NCI-H82 treated with DMSO at 0.1 percent for 48 hours (cell line): ENCODE measurements around the gene GPR151.

ENCODE experiments used
- DNase-seq: peaks from one replicate; lab custom pipeline; 2025; ENCODE audit not compliant: unreplicated experiment; lab: John Stamatoyannopoulos, UW

GPR151 gene

GRCh38 chr5:146521403-146522106 is 5.6 kb upstream of the GPR151 start:
- DNase-seq: no peak

GRCh38 chr5:146520731-146521130 is 4.7 kb upstream of the GPR151 start:
- DNase-seq: no peak

GRCh38 chr5:146519554-146519953 is 3.6 kb upstream of the GPR151 start:
- no peak for DNase-seq

GRCh38 chr5:146515473-146516150 is 378 bp downstream of the GPR151 start:
- DNase-seq: no peak

- no peak for DNase-seq
Observed at GRCh38 chr5:146514575-146514974, 1.4 kb downstream of the GPR151 start.

GRCh38 chr5:146513462-146513861 is 2.5 kb downstream of the GPR151 start:
- DNase-seq: no peak

DNA sequence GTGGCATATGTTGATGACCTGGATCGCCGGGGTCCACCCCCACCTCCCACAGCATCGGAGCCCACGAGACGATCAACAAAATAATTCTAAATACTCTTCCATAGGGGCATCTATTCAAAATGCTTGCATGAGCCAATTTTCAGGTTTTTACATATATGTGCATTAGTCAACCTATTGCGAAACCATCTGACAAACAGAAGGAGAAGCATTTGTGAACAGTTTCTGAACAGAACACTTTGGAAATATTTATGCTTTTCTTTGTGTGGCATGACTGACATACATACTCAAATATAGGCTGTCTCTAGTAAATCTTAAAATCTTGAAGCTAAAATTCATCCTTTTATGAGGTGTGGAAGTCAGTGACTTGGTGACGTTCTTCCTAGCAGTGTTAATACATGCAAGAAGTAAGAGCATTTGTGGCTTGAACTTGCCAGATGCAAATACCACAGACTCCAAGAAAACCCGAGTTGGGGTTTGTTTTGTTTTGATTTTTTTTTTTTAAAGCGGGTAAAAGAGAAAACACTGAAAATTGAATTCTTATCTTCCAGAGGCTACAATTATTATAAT is 5.3 kb downstream of the GPR151 start:
- no peak for DNase-seq

GRCh38 chr5:146507428-146507827 is 8.6 kb downstream of the GPR151 start:
- DNase-seq: no peak

DNA sequence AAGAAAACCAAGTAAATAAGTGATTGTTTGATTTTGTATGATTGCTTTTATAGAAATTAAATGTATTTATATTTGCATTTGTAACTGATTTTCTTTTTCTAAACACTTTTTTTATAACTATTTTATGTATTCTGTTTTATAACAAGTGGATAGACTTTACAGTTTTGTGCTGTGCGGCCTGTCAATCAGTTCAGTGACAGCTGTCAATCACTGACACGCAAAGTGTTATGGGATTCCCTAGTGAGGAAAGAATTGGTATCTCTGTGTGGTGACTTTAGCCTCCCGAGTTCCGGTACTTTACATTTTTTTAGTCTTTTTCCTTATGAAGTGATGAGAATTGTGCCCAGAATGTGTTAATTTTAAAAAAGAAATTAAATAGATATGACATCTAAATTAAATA is 16.3 kb downstream of the GPR151 start:
- DNase-seq: no peak

DNA sequence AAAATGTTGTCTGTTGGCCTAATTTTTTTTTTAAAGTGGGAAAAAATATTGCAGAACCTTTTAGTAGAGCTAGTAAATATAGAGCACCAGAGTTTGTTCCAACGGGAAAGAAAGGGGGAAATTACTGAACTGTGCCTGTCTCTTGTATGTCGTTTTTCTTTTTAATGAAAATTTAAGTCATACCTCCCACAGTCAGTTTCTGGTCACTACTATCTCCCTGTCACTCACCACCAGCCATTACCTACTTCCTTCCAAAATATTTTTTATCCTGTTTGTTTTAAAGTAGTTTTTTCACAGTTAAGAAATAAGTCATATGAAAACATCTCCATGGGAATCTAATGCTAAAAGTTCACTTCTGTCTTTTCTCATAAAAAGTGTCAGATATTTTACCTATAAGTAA is 21.3 kb downstream of the GPR151 start:
- DNase-seq: no peak

DNA sequence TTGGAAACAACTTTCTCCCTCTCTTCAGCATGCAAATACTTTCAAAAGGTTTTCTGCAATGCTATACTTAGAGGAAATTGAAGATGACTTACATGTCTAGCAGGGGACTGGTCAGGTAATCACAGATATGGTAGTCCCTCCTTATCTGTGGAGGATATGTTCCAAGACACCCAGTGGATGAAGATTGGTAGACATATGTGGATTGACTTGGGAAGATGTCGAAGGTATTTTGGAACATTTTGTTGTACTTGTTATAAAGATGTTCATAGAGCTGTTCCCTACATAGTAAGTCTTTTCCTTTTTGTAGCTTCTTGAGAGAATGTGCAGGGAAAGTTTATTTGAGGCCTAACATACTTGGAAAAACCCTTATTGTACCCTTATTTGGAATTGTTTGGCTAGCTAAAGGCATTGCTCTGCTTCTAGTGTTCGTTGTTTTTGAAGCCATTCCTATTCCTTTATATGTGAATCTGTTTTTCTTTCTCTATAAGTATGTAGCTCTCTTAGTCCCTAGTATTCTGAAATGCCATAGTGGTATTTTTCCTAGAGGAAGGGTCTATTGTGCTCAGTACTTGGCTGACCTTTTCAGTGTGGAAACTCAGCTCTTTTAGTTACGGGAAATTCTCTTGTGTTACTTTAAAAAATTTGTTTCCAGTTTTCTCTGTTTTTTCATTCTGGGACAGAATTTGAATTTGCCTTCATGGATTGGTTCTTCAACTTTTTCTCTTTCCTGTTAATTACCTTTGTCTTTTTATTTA is 25.7 kb downstream of the GPR151 start:
- DNase-seq: no peak

DNA sequence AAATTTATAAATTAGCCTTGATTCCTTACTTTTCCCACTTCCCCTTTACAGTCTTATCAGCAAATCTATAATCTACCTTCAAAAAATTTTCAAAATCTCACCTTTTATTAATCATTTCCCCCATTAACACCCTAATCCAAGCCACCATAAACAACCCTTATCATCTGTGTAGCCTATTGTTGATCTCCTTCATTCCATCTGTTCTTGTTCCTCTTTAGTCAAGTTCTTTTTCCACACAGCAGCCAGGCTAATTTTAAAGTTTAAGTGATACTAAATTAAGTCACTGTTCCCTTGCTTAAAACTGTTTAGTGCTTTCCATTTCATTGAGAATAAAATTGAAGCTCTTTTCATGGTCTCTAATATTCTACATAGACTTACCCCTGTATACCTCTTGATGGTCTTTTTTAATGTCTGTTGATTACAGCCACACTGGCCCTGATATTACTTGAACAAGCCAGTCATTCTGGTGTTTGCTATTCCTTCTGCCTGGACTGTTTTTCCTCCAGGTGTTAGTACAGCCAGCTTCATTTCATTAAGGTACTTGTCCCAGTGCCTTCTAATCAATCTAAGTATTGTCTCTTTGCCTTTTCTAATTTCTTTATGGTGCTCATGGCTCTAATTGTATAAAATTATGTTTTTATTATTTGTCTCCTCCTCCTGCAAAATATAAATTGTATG is 31.1 kb downstream of the GPR151 start:
- no peak for DNase-seq

DNA sequence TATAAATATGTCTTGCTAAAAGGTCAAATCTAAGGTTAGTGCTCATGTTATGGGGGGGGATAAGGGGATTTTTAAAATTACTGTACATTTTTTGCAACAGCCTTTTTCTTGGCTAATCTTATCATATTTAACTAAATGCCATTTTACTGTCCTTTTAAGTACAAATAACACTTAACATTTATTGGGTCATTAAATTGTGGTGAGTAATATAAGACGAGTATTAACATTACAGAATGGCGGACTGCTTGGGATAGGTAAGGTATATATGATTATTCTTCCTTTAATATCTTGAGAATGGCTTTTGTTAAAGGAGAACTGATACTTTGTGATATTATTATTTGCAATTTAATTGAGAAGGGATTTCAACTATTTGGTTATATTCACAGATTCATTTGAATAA is 33.2 kb downstream of the GPR151 start:
- DNase-seq: no peak

DNA sequence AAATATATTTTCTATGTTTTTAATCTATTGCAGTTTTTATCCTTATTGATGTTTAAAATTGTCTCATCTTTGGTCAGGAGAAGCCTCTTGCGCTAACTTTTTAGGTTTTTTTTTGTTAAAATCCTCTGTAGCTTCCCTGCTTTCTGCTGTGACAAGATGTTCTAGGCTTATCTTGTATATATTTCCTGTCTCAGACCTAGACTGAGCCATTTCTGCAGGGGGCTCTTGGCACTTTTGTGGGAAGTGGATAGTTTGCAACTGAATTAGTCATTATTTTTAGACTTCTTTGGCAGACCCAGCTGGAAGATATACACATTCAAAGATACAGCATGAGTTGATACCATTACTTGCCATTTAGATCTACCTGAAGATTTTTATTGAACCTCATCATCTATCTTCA is 40.1 kb downstream of the GPR151 start:
- DNase-seq: no peak

- no peak for DNase-seq
Observed at GRCh38 chr5:146475190-146475780, 40.7 kb downstream of the GPR151 start.

DNA sequence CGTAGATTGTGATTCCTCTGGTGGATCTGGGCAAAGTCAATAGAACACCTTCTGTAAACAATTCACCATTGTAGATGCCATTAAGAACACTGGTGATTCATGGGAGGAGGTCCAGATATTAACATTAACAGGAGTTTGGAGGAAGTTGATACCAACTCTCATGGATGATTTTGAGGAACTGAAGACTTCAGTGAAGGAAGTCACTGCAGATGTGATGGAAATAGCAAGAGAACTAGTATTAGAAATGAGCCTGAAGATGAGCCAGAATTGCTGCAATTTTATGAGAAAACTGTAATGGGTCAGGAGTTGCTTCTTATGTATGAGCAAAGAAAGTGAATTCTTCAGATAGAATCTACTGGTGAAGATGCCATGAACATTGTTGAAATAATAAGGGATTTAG is 41.9 kb downstream of the GPR151 start:
- no peak for DNase-seq

- DNase-seq: no peak
Observed at GRCh38 chr5:146467760-146468159, 48.2 kb downstream of the GPR151 start.

- no peak for DNase-seq
Observed at GRCh38 chr5:146466521-146467349, 49.3 kb downstream of the GPR151 start.

DNA sequence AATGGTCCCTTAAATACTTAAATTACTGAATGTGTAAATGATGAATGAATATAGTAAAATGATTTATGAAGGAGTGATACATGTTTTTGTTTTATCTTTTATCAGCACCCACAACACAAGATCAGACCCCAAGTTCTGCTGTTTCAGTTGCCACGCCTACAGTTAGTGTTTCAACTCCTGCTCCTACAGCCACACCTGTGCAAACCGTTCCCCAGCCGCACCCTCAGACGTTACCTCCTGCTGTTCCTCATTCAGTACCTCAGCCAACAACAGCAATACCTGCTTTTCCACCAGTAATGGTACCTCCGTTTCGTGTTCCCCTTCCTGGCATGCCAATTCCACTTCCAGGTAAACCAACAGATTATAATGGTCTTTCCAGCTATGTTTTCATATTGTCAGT is 52.5 kb downstream of the GPR151 start:
- DNase-seq: no peak
